LNCaP clone FGC (cell line): ENCODE results near the gene ELF4.

Source experiments
- DNase-seq: peaks from one replicate; pipeline ENCODE4 v3.0.0-alpha.2; 2011; ENCODE audit warnings: low read depth
- H3K4me3 ChIP-seq: 2 replicates; pipeline ENCODE4 v1.5.1; 2011; ENCODE audit warnings: mild to moderate bottlenecking, low read depth, low read length, control low read depth
- TF ChIP-seq, protein P1 (sequence below): IDR thresholded peaks from 2 replicates; pipeline ENCODE4 v1.5.1; 2012; ENCODE audit warnings: mild to moderate bottlenecking; ENCODE audit not compliant: control insufficient read depth, insufficient read depth; ENCODE audit errors: extremely low read depth

Gene ELF4

DNA sequence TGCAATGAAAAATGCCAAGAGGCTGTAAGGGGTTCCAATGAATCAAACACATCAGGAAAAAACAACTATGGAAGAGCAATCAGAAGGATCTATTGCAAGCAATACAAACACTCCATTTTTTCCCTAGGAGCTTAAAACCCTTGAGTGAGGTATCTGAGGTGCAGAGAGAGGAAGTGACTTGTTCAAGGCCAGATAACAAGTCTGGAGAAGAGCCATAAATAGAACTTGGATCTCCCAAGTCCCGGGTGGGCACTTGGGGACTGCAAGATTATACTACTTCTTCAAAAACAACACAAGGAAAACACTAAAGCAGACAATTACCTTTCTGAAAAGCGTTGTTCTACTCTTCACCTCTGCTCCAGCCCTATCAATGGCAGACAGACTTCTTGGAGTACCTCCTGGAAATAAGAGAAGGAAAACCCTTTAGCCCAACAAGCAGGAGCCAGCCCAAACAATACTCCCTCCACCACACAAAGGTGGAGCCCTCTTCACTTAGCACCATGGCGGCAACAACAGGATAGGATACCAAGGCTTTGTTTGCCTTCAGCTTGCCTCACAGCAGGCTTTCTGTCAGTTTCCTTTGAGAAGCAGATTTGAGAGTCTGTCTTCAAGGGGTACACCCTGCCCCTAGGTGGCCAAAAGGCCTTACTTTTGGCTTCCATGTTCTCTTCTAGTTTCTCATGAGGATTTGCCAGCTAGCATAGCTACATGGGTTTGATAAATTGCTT is 29.3 kb upstream of the ELF4 start:
- no peak for DNase-seq

DNA sequence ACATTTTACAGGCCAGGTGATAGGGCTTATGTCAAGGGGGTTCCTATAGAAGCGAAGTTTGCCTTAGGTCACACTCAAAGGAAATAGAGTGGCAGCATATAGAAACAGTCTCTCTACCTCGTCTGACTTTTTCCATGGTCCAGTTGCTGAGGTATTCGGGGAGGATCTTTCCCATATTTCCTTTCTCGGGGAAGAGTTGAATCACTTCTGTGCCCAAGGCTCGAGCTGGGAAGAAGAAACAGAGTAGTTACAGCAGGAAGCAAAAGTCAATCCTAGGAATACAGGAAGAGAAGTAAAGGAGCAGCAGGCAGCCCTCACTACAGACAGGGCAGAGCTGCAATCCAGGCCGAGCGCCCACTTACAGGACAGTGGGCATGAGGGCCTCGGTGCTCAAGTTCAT is 26.7 kb upstream of the ELF4 start:
- DNase-seq: no peak
- TF ChIP-seq, protein P1, sequence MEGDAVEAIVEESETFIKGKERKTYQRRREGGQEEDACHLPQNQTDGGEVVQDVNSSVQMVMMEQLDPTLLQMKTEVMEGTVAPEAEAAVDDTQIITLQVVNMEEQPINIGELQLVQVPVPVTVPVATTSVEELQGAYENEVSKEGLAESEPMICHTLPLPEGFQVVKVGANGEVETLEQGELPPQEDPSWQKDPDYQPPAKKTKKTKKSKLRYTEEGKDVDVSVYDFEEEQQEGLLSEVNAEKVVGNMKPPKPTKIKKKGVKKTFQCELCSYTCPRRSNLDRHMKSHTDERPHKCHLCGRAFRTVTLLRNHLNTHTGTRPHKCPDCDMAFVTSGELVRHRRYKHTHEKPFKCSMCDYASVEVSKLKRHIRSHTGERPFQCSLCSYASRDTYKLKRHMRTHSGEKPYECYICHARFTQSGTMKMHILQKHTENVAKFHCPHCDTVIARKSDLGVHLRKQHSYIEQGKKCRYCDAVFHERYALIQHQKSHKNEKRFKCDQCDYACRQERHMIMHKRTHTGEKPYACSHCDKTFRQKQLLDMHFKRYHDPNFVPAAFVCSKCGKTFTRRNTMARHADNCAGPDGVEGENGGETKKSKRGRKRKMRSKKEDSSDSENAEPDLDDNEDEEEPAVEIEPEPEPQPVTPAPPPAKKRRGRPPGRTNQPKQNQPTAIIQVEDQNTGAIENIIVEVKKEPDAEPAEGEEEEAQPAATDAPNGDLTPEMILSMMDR: no peak
- H3K4me3 ChIP-seq: no peak overlapping the region

More for the DNA sequence above, 29.3 kb upstream of the ELF4 start:
- TF ChIP-seq, protein P1: no peak
- no peak overlapping the region for H3K4me3 ChIP-seq

DNA sequence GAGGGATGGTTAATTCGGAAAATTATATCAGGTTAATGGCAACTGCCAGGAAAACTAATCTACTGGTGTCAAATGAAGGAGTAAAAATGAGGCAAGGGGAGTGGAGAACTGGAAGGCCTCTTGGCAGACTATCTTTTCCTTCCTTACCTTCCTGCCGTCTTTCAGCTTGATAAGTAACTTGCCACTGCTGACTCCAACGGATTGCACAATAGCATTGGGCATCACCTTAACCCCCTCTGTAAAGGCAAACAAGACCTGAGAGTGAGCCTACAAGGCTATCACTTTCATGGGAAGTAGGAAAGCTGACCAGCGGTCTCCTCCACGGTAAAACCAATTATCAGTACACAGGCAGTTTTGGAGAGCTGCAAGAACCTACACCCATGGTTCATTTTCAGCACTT is 26.2 kb upstream of the ELF4 start:
- TF ChIP-seq, protein P1: no peak
- no peak for DNase-seq
- H3K4me3 ChIP-seq: no peak overlapping the region

DNA sequence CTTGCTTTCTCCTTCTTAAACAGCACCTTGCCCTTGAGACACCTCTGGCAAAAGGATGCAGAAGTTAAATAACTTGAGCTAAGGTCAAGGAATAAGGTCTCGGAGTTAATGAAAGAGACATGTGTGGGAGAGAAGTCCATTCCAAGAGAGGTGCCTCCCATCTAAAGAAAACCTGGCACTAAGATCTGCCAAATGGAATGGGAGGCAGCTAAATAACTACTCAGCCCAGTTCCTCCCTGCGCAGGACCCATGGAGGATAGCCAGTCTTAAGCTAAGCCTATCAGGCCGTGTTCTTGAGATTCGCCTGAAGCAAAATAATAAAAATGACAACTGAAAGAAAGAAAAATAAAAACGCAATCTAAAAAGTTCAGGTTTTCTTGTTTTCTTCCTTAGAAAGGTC is 20.7 kb upstream of the ELF4 start:
- H3K4me3 ChIP-seq: no peak overlapping the region
- no peak for DNase-seq
- TF ChIP-seq, protein P1: no peak

DNA sequence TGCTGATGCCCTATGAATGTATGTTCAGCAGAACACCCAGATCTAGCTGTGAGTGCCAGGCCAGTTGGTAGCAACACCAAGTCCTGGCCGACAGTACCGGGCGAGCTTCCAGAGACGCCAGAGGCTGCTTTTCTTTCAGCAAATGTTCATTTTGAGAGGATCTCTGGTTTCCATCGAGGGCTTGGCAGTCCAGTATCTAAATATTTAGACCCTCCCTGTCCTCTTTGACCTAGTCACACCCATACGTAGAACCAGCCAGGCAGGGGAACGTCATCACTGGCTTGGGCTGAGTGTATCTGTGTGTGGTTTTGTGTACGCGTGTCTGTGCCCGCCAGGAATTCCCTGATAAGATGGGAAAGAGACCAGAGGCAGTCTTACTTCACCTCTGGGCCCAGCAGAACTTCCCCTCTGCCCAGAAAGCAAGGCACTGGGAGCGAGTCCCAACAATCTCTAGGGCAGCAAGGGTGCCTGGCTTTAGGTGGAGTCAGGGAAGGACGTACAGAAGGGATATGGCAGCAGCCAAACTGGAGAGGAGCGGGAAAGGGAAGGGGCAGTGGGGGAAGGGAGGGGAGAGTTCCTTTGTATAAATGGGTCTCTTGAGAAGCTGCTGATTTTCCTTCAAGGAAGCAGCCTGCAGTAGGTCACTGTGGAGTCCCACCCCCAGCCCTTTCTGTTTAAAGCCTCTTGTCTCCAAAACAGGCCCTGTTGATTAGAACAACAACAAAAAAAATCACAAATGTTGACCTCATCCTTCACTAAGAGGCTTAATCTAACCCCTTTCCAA is 15.0 kb upstream of the ELF4 start:
- DNase-seq: no peak
- H3K4me3 ChIP-seq: no peak overlapping the region
- TF ChIP-seq, protein P1: no peak

DNA sequence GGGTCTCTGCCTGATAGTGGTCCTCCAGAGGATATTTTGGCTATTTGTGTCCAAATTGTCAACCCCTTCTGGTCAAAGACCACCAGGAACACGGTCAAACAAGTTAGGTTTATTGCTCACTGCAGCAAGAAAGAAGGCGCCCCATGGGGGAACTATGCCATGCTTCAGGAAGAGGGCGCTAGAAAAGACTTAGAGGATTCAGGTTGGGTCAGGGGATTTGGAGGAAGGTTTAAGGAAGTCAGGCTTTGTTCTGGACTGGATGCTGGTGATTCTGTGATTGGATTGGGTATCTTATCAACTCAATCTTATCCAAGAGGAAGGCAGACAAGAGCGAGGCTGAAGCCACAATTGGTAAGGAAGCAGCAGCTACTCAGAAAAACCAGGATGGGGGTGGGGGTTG is 14.3 kb upstream of the ELF4 start:
- H3K4me3 ChIP-seq: no peak overlapping the region
- TF ChIP-seq, protein P1: no peak
- no peak for DNase-seq
